HG03439 (cell line): ENCODE measurements around the gene GALNS.
A peak's percentile ranks its signal among the peaks of the same experiment; 100 is the strongest.

Source experiments
- ATAC-seq: cut with Tn5 transposase; IDR thresholded peaks from one replicate; pipeline ENCODE4 v1.9.1; 2021; ENCODE audit warnings: mild to moderate bottlenecking, moderate library complexity; ENCODE audit not compliant: unreplicated experiment

Gene GALNS

DNA sequence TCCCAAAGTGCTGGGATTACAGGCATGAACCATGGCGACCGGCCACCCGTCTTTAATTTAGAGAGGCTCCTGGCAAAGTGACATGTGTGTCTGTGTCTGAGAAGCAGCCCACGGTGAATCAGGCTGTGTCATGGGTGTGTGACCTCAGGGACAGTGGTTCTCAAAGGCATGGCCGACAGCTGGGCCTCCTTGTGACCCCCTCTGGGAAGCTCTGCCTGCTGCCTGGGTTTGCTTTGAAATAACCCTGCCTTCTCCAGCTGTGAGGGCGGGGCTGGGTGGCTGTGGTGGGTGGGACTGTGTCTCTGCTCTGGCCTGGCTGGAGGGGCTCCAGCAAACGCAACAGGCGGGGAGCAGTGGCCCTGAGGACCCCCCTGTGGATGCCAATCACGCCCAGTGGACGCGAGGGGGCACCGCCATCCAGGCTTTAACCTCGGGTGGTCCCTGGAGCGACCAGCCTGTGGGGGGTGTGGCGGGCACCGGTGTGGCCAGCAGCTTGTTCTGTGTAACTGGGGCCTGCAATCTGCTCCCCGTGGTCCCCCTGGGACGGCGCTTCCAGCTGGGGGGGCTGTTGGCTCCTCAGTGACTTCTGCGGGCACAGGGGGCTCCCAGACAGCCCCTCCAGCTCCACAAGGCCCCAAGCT, 36.2 kb downstream of the GALNS start:
- ATAC-seq = no peak

DNA sequence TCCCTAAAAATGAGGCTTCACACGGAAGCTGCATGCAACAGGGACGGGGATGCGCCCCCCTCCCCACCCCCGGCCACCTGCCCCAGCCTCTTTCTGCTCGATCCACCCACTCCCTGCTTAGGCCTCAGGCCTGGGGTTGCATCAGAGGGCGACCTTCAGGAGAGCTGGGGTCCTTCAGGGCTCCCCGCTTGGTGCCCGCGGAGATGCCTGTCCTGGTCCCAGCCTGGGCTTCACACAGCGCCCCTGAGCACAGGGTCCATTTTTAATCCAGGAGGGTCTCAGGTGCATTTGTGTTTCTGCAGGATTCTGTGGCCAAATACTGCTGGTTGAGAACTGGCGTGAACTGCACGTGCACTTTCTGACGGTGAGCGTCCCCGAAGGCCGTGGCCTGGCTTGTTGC, 37.6 kb downstream of the GALNS start:
- ATAC-seq = no peak

DNA sequence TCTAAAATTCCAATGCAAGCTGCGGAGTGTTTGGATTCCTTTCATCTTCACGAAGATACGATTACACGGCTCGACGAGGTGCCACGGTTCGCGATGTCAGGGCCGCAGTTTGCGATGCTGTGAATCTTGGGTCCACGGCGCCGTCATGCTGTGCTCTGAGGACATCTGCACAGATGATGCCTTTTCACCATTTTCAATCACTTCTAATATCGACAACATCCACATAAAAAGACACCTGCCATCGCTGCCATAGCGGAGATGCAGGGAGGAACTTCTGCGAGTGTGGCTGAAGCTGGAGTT, 38.2 kb downstream of the GALNS start:
- ATAC-seq = no peak

DNA sequence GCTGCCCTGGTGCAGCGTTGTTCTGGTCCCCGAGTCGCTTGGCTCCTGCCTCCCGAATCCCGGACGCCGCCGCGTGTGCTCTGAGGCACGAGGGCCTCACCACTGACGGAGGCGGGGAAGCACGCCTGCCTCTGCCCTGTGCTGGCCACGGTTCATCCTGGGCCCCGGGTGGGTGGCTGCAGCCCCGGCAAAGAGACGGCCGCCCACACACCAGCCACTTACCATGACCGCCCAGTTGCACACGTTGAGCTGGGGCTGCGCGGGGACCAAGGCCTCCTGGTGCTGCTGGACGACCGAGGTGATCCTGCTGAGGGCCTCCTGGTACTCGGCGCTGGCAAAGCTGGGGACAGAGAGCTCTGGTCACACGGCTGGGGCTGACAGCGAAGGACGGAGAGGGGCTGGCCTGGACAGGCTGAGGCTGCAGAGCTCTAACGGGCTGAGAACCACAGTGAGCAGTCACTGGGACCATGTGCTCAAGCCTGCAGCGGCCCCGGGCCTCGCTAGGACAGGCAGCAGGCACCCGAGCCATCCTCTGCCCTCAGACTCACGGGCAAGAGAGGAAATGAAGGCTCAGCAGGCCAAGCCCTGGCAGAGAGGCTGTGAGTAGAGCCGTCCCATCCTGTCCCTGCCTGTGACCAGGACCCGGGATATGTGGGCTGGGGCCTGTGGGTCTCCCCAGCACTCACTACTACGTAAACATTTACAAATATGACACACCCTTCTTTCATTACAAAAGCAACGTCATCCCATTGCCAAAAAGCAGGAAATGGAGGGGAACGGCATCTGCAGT, 38.8 kb downstream of the GALNS start:
- no peak for ATAC-seq

DNA sequence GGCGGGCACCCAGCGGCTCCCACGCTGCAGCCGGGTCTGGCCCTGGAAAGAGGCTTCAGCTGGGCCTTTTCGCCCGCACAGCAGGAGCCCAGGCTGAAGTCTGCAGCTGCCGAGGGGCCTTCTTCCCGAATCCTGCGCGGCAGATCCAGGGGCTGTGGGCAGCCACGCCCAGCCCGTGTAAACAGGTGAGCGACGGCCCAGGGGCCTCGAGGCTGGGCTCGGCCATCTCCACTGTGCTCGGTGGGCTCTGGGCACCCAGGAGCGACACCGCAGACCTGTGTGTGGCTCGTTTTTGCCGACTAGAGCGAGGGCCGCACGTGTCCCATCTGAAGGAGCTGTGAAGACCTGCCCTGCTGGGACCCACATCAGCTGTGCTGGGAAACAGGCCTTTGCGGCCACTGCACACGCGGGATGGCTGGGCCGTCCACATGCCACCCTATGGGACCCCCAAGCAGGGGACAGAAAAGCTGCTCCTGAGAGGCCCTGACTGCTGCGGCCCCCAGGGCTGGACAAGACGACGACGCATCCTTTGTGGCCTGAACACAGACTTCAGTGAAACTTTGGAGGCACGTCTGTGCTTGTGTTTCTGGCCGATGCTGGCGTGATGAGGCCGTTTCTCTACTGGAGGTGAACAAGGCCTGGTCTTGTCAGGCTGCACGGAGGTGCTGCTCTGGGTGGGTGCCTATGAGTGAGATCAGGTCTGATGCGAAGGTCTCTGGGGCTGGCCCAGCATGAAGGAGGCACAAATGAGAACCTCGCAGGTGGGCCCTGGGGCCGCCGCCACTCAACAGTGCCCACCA, 39.8 kb downstream of the GALNS start:
- ATAC-seq = no peak

DNA sequence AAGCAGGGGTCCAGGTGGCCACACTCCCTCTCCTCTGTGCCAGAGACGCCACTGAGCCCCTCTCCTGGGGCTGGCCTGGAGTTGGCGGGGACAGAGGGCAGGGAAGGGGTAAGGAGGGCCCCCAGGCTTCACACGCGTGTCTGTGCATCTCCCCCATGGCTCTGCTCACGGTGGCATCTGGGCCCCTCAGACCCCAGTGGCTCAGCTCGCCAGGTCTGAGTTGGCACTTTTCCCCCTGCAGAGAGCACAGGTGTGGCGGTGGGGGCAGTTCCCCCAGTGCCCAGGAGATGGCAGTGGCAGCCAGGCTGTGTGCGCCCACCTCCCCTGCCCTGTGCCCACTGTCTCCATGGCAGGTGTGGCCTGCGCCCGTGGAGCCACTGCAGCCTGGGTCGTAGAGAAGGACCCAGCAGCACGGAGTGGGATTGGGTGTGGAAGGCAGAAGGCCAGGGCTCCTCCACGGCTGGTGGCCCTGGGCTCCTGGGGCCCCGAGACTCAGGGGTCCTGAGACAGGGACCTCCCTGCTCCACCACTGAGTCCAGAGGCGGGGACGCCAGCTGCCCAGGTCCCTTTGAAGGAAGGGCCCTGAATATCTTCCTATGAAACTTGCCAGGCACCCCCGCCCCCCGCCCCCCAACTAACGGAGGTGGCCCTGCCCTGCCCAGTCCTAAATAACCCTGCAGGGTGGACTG, 40.7 kb downstream of the GALNS start:
- ATAC-seq = no peak

DNA sequence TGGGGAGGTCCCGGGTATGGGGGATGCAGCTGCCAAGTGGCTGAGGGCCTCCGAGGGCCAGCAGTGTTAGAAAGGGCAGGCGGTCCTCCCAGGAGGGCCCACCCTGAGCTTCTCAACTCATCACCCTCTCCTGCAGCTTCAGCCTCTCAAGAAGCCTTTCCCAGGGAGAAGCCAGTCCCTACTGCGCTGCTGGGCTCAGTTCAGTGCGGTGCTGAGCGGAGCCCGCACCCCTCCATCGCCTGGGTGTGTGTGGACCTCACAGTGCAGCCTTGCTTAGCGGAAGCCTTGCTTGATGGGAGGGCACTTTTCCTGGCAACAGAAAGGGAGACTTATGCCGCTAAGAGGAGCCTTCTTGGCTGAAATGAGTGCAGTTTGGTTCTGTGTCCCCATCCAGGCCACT, 41.5 kb downstream of the GALNS start:
- ATAC-seq = no peak

DNA sequence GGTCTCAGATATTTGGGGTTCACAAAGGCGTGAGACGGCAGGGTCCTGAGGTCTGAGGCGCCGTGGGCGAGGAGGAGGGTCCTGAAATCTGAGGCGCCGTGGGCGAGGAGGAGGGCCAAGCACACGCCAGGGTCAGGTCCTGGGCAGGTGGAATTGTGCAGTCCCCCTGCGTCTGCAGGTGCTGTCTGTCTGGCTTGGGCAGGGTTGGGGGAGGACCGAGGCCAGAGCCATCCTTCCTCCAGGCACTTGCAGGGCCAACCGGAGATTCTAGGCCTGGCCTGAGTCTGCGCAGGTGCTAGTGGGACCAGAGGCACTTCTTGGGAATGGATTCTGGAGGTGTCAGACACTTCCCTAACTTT, 42.6 kb downstream of the GALNS start:
- no peak for ATAC-seq

DNA sequence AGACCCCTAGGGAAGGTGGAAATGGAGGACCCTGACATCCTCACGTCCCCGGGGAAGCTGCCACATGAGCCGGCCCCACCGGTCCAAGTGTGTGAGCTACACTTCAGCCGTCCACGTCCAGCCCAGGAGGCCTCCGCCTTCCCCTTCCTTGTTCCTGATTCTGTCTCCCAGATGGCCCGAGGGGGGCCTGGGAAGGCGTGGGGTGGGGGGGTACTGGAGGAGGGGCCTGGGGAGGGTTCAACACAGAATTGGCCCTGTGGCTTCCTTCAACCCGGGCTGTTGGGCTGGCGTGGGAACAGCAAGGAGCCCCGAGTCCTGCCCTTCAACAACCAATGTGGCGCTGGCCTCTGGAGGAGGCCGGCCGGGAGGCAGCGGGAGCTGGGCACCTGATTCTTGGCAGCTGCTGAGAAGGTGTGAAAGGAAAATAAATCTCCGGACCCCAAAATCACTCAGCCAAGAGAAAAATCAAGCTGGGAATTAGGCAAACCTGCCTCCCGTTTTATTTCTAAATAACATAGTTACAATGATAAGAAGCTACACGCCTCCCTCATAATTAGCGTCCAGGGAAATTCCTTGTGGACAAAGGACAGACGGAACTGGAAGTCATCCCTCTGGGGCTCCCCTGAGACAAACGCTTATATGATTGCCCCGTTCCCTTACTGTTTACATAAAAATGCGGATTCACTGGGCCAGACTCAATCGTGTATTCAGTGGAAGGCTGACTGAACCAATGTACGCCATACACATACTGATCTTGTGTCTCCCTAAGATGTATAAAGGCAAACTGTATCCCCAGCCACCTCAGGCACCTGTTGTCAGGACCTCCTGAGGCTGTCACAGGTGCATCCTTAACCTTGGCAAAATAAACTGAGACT, 43.2 kb downstream of the GALNS start:
- ATAC-seq = no peak

DNA sequence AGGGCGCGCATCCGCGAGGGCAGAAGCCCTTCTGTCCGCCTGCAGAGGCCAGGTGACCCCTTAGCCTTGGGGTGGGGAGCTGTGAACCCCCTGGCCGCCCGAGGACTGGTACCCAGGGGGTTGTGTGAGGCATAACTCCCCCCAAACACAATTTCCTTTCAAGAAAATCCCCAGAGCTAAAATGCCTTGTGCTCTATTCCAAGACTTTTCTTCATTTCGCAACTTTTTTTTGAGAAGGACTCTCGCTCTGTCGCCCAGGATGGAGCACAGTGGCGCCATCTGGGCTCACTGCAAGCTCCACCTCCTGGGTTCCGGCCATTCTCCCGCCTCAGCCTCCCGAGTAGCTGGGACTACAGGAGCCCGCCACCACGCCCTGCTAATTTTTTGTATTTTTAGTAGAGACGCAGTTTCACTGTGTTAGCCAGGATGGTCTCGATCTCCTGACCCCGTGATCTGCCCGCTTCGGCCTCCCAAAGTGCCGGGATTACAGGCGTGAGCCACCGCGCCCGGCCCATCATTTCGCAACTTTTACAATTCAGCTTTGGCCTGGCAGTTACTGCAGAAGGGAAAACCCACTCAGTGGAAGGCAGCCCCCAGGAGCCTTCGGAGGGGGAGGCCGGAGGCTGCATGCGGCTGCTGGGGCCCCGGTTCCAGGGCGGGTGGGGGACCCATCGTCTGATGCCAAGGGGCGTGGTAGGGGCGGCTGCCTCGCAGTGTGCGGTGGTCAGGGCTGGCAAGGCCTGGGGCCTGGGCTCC, 44.1 kb downstream of the GALNS start:
- no peak for ATAC-seq

DNA sequence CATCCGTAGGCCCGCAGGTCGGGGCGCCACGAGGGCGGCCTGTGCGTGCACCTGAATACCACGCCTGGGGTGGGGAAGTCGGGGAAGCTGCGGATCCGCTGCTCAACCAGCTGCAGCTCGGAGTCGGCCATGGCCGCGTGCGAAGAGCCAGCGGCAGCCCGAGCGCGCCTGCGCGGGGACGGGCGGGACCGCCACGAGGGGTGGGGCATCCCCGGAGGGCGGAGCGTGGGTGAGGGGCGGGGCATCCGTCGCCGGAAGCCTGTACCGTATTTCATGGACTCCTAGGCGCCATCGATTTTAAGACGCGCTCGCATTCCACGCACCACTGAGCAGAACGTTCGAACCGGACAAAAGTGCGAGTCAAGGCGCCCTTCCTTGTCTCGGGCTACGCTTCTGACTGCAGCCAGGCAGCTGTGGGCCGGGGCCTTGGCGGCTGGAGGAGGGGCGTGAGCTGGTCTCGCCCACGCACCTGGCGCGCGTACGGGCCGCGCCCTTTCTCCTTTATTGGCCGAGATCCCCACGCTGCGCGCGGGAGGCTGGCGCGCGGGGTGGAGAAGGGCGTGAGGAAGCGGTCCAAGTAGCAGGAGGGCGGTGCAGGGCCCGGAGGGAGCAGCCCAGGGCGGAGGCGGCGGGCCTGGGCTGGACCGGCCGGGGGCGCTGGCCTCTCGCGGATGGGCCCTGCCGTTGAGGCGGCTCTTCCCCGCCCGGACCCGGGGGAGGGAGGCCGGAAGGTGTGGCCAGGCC, 44.8 kb downstream of the GALNS start, which contains the start of gene APRT:
APRT (minus strand) TSS at position 160 of the 744 bp plus-strand sequence; CDS start at position 131, 29 bp downstream.
- peak; percentile 66 for ATAC-seq

DNA sequence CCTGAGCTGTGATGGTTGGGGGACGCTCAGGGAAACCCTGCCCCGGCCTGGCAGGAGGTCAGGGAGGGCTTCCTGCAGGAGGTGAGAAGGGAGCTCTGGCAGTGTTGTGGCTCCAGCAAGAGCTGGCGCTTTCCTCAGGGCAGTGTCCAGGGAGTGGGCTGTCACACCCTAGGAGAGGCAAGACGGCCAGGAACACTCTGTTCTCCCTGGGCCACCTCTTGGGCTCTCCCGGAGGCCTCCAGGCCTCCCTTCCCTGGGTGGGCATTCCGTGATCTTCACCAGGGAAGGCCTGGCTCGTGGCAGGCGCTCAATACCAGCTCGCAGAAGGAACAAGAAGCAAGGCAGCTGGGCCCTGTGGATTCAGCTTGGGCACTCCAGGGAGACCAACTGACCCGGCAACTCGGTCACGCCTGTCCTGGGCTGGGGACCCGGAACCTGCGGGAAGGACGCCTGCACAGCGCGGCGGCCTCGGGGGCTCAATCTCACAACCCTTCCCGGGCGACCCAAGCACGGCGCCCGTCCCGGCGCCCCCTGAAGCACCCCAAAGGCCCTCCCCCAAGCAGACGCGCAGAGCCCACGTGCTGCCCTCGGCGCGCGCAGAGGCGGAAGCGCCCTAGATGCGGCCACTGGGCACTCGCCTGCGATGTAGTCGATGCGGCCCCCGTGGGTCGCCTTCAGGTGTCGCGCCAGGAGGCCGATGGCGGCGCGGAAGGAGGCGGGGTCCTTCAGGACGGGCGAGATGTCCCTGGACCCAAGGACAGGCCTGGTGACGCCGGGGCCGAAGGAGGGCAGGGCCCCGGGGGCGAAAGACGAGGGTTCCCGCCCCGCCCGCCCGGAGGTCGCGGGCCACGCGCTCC, 45.6 kb downstream of the GALNS start:
- peak; percentile 44 for ATAC-seq

DNA sequence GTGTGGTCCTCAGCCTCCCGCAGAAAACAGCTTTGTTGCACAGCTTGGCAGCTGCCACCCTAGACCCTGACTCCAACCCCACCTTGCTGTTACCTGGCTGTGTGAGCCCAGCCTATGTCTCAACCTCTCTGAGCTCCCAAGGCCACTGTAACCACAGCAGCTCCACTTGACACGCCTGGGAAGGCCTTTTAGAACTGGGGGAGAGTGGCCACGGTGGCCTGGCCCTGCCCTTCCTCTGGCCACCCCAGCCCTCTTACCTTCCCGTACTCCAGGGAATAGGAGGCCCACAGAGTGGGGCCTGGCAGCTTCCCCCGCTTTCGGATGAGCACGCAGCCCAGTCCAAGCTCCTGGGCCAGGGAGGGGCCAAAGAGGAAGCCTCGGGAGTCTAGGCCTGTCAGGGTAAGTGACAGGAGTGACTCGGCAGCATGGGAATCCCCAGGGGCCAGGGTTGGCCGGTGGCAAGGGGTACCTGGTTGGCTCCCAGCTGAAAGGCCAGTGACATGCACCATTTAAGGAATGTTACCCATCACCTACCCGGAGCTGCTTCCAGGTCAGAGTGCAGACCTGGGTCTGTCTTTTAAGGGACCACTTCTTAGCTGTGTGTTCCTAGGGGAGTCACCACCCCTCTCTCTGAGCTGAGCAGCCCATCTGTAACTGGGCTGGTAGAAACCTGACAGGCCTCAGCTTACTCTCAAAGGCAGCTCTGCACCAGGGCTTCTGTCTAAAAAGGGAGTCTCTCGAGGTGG, 46.4 kb downstream of the GALNS start:
- ATAC-seq = no peak

DNA sequence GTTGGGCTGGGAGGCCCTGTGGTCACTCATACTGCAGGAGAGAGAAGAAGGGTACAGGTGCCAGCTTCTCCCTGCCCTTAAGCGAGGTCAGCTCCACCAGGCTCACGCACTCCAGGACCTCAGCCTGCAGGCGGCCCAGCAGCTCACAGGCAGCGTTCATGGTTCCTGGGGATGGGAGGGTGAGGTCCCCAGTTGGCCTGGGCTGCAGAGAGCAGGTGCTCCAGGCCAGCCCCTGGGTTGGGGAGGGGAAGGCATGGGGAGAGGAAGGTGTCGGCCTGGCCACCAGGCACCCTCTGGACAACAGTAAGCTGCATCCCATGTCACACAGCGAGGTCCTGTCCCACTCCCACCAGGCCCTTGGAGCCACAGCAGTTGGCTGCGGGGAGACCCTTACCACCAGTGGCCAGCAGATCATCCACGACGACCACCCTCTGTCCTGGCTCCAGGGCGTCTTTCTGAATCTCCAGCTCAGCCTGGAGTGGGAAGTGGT, 47.0 kb downstream of the GALNS start:
- ATAC-seq = no peak

DNA sequence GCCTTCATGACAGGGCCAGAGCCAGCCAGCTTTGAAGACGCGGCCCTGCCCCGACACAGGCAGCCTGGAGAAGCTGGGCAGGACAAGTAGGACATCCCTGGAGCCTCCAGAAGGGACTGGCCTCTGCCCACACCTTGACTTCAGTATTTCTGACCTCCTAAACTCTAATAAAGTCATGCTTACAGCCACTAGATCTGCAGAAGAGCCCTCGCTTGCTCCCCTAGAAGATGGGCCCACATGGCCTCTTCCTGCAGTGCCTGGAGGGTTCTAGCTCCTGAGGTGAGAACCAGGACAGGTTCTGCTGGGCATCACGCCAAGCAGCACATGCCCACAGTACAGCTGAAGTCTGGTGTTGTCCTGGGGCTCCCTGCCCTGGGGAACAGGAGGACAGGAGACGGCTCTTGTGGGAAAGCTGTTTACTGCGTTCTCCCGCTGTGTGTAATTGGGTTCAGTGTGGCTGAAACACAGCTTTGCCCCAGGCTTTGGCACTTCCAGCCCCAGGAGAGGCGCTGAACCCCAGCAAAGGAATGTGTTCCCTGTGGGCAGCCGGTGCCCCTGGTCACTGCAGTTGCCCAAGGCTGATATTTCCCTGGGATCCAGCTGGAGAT, 47.6 kb downstream of the GALNS start:
- ATAC-seq = no peak

DNA sequence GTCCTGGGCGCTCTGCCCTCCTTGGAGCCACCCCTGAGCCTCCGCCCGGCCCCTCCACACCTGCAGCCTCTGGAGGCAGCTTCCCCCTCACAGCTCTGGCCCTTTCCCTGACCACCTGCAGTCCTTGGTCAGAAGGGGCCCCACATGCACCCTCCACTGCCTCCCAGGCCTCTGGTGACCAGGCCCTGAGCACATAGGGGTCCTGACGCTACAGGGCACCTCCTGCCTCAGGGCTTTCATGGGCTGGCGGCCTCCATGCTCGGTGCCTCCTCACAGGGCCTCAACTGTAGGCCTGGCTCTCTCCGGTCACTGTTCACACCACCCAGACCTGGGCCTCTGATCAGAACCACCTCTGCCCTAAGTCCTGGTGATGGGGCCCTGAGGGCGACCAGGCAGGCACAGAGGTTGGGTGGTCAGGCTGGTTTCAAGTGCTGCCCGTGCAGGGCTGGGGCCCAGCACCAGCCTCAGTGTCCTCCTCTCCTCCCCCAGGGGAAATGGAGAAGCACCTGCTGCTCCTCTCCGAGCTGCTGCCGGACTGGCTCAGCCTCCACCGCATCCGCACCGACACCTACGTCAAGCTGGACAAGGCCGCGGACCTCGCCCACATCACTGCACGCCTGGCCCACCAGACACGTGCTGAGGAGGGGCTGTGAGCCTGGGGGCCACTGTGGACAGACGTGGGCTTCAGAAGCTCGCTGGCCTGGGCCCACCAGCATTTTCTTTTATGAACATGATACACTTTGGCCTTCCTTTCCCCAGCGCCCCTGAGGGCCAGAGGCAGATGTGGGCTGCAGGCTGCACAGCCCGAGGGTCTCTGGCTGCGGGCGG, 48.9 kb downstream of the GALNS start:
- ATAC-seq = no peak
